ENCODE data around the gene PRKG1. TPM values are rescaled to one million over a fixed set of nuclear protein-coding genes. Genes with fewer than 3 reads are reported as not detected.

Gene PRKG1
- total RNA-seq, 1 experiment from 2014 or later, result 10.4 TPM

DNA sequence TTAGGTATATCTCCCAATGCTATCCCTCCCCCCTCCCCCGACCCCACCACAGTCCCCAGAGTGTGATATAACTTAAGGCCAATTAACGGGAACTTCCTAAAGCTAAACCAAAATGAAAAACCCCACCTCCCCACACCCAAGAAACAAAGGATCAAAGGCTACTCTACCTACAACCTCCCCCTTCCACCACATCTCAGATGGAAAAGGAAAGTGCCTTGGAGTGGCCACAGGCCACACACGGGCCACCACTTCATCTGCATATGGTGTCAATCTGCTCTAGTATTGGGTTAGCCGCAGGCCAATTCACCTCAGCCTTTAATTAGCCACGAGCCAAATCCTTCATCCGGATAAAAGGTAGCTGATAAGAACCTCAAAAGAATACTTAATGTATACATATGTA is 605.6 kb downstream of the PRKG1 start:
- TF ChIP-seq, protein P1, sequence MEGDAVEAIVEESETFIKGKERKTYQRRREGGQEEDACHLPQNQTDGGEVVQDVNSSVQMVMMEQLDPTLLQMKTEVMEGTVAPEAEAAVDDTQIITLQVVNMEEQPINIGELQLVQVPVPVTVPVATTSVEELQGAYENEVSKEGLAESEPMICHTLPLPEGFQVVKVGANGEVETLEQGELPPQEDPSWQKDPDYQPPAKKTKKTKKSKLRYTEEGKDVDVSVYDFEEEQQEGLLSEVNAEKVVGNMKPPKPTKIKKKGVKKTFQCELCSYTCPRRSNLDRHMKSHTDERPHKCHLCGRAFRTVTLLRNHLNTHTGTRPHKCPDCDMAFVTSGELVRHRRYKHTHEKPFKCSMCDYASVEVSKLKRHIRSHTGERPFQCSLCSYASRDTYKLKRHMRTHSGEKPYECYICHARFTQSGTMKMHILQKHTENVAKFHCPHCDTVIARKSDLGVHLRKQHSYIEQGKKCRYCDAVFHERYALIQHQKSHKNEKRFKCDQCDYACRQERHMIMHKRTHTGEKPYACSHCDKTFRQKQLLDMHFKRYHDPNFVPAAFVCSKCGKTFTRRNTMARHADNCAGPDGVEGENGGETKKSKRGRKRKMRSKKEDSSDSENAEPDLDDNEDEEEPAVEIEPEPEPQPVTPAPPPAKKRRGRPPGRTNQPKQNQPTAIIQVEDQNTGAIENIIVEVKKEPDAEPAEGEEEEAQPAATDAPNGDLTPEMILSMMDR (conservative IDR thresholded peaks at IDR 0.05), result no peak
- H3K4me3 Mint-ChIP-seq, result no peak overlapping the region
- H3K9me3 Mint-ChIP-seq, result no peaks in the 10 kb centered on the region
- H3K36me3 Mint-ChIP-seq (ENCODE audit: insufficient read depth in 1 of 3, low read depth in 3 of 3), result no peaks in the 10 kb centered on the region
- H3K4me1 Mint-ChIP-seq, result peaks cover 2 to 12% of the 10 kb centered on the region in 2 experiments
- H3K18ac ChIP-seq (ENCODE audit: insufficient read length, low read depth, low read length), result no peak overlapping the region
- no peaks in the 10 kb centered on the region for H3K27me3 Mint-ChIP-seq (ENCODE audit: low read depth)
- no peak overlapping the region for H4K91ac ChIP-seq (ENCODE audit: insufficient read length, low read depth, low read length)
- no peaks in the 10 kb centered on the region for H3K9me3 ChIP-seq (ENCODE audit: control insufficient read depth, low read depth, low read length)
- H3K4ac ChIP-seq (ENCODE audit: low read depth, low read length), result no peak overlapping the region
- no peak overlapping the region for H3K27ac ChIP-seq (ENCODE audit: insufficient read length, low read depth, low read length)
- H2BK15ac ChIP-seq (ENCODE audit: low read depth, low read length), result no peak overlapping the region
- WGBS (ENCODE audit: extremely low coverage, insufficient read length, low lambda C conversion rate), result no CpG with 5 or more reads among the region's 6 CpGs
- no peak overlapping the region for H3K23ac ChIP-seq (ENCODE audit: insufficient read length, low read depth, low read length)
- no peak overlapping the region for H3K27ac Mint-ChIP-seq
- no peak overlapping the region for H2BK5ac ChIP-seq (ENCODE audit: insufficient read length, low read length)
- H3K23me2 ChIP-seq (ENCODE audit: insufficient read length, low read depth, low read length, poor library complexity, severe bottlenecking), result no peaks in the 10 kb centered on the region
- H4K5ac ChIP-seq (ENCODE audit: insufficient read length, low read depth, low read length), result no peak overlapping the region
- no peaks in the 10 kb centered on the region for H4K20me1 ChIP-seq (ENCODE audit: control insufficient read depth, insufficient read depth, insufficient read length)
- H3K4me1 ChIP-seq (ENCODE audit: insufficient read depth, low read length), result no peaks in the 10 kb centered on the region
- no peak overlapping the region for H2AFZ ChIP-seq (ENCODE audit: low read length)
- no peak overlapping the region for H3K56ac ChIP-seq (ENCODE audit: insufficient read length, low read depth, low read length)
- no peak overlapping the region for H2BK120ac ChIP-seq (ENCODE audit: low read depth, low read length, poor library complexity, severe bottlenecking)
- H2BK20ac ChIP-seq (ENCODE audit: low read depth, low read length, poor library complexity, severe bottlenecking), result no peak overlapping the region
- H3K27me3 ChIP-seq (ENCODE audit: insufficient read depth, low read length), result no peaks in the 10 kb centered on the region
- H2BK12ac ChIP-seq (ENCODE audit: insufficient read length, low read depth, low read length), result no peak overlapping the region
- H3K4me2 ChIP-seq (ENCODE audit: insufficient read depth, insufficient read length, low read length), result no peak overlapping the region
- no peak overlapping the region for H2AK5ac ChIP-seq (ENCODE audit: insufficient read length, low read length)
- no peak overlapping the region for H3K14ac ChIP-seq (ENCODE audit: insufficient read depth, low read length)
- H3K9ac ChIP-seq (ENCODE audit: extremely low read depth, insufficient read length, low read length), result no peak overlapping the region
- no peak overlapping the region for H4K8ac ChIP-seq (replicated peaks; ENCODE audit: insufficient read length, low read depth, low read length)
- no peak for DNase-seq
- H3T11ph ChIP-seq (ENCODE audit: low read length), result no peak overlapping the region
- no peaks in the 10 kb centered on the region for H3K79me1 ChIP-seq (ENCODE audit: insufficient read depth, low read depth, low read length, poor library complexity, severe bottlenecking)
- no peaks in the 10 kb centered on the region for H3K79me2 ChIP-seq (ENCODE audit: insufficient read depth, low read length)

All from H9 (cell line).